Spleen (tissue), 7 donors: ENCODE measurements around the gene PACSIN1.

ENCODE experiments used
- POLR2AphosphoS5 ChIP-seq, 3 donors: sonication (generic); formaldehyde crosslinking; IDR thresholded peaks; one replicate each; pipeline ENCODE4 v1.5.1; 2017; ENCODE audit warnings: antibody characterized with exemption in 3 of 3
- TF ChIP-seq, protein P1 (sequence below), 11 experiments: fragments of 200-600 bp in 7 of 11; fragments of 450-650 bp in 4 of 11; sonication (generic) in 4 of 11; IDR thresholded peaks in 8 of 11; conservative IDR thresholded peaks in 3 of 11; 1 replicate in 7 of 11; 2 replicates in 4 of 11; pipeline versions ENCODE4 v1.4.0 to v1.8.0; 2016 to 2021; ENCODE audit warnings: antibody characterized with exemption in 11 of 11, inconsistent platforms in 4 of 11, mild to moderate bottlenecking in 1 of 11
- donor health status: DM: no; HTN: no; CAD: no; lungs with moderate emphysema.
- donor health status: DM: no; HTN: no; CAD: no.
- donor health status: DM: no; HTN: no; CAD: no.

DNA sequence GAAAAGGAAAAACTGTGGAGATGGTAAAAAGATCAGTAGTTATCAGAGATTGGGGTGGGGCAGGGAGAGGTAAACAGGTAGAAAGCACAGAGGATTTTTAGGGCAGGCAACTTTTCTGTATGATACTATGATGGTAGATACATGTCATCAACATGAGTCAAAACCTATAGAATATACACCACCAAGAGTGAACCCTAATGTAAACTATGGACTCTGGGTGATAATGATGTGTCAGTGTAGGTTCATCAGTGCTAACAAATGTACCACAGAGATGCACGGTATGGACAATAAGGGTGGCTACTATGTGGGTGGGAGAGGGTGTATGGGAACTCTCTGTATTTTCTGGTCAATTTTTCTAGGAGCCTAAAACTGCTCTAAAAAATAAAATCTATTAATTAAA lies 18.5 kb downstream of the PACSIN1 start:
- TF ChIP-seq POLR2AphosphoS5 (IDR thresholded peaks at IDR 0.05), result no peak
- TF ChIP-seq, protein P1, sequence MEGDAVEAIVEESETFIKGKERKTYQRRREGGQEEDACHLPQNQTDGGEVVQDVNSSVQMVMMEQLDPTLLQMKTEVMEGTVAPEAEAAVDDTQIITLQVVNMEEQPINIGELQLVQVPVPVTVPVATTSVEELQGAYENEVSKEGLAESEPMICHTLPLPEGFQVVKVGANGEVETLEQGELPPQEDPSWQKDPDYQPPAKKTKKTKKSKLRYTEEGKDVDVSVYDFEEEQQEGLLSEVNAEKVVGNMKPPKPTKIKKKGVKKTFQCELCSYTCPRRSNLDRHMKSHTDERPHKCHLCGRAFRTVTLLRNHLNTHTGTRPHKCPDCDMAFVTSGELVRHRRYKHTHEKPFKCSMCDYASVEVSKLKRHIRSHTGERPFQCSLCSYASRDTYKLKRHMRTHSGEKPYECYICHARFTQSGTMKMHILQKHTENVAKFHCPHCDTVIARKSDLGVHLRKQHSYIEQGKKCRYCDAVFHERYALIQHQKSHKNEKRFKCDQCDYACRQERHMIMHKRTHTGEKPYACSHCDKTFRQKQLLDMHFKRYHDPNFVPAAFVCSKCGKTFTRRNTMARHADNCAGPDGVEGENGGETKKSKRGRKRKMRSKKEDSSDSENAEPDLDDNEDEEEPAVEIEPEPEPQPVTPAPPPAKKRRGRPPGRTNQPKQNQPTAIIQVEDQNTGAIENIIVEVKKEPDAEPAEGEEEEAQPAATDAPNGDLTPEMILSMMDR (IDR thresholded peaks at IDR 0.05 in 8 of 11, conservative IDR thresholded peaks at IDR 0.05 in 3 of 11), result no peak
